NCI-H82 treated with DMSO at 0.1 percent for 48 hours (cell line): ENCODE measurements around the gene OR10G2.
"Not testable (repeated sequence)": the region's sequence is repeated elsewhere in the genome, so short reads cannot be mapped to it uniquely, and the experiment has no call there.

Source experiments
- DNase-seq: peaks from one replicate; lab custom pipeline; 2025; ENCODE audit not compliant: unreplicated experiment; lab: John Stamatoyannopoulos, UW

Gene OR10G2, protein sequence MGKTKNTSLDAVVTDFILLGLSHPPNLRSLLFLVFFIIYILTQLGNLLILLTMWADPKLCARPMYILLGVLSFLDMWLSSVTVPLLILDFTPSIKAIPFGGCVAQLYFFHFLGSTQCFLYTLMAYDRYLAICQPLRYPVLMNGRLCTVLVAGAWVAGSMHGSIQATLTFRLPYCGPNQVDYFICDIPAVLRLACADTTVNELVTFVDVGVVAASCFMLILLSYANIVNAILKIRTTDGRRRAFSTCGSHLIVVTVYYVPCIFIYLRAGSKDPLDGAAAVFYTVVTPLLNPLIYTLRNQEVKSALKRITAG

DNA sequence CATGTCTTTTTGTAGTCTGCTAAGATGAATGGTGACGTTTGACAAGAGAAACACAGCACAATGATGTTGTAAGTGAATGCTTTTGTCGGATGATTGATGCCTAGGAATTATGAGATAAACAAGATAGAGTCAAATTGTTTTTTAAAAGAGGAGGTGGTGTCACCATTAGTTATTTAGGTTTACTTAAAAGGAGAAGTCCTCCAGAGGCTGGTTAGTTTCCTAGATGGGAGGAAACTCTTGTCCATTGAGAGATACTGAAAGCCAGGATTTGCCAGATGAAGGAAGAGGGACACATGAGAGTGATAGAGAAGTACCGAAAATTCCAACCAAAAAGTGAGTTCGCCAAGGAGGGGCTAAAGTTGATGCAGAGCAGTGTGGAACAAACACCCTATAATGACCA, at the start of gene OR10G2:
Gene OR10G2, minus strand, starts transcription at position 101 of the 400 bp plus-strand sequence. Its CDS starts 98 bp downstream, at position 3.
- DNase-seq: no peak

DNA sequence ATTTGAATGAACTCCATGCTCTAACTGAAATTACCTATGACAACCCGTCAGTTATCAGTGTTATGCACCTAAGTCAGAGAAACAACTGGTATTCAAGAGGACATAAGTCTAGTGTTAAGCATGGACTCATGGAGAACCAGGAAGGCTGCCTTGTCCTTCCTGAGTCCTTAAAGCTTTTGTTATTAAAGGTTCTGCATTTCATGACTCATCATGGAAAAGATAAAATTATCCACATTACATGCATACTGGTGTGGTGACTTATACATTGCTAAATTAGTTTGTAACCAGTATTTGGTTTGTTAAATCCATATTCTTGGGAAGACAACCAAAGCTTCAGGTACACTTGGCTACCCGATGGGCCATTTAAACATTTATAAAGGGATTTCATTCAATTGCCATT, 45.3 kb upstream of the OR10G2 start:
- DNase-seq: no peak

- no peak for DNase-seq
Observed at GRCh38 chr14:21675566-21675965, 40.8 kb upstream of the OR10G2 start.

DNA sequence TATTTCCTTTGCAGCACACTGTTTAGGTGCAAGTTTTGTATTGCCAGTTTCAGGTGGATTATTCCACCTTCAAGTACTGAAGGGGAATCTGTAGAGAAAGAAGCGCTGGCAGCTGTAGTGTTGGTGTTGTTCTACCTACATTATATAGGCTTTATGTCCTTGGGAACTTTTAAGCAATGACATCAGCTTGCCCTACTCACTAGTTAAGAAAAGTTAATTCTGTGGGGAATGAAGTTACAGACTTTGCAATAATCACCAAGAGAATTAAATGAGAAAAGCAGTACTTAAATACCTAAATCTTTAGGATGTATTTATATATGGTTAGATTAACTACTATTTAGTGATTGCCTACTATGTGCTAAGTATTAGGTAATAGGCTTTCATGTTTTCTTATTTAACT, 39.0 kb upstream of the OR10G2 start, which contains the start of gene OR4E1:
Gene OR4E1, minus strand, starts transcription at position 101 of the 400 bp plus-strand sequence. CDS start 2,883 bp downstream, outside the sequence.
- no peak for DNase-seq

GRCh38 chr14:21672116-21672515, 37.4 kb upstream of the OR10G2 start:
- no peak for DNase-seq

GRCh38 chr14:21671371-21671770, 36.6 kb upstream of the OR10G2 start:
- no peak for DNase-seq

DNA sequence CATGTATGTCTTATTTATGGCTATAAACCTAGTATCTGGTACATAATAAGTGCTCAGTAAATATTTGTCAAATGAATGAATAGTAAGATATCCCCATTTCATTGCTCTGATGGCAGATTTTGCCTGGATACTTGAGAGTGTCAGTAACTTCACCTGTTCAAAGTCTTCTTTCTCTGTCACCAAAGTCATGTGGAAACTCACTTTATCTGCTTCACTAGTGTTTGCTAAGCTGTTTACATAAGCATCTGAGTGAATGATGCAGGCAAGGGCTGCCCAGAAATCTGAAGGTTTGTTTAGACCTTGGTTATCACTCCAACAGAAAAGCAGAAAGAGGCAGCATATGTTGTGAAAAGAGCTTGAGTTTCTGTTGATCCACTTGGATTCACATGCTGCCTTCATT, 34.5 kb upstream of the OR10G2 start:
- DNase-seq: no peak

DNA sequence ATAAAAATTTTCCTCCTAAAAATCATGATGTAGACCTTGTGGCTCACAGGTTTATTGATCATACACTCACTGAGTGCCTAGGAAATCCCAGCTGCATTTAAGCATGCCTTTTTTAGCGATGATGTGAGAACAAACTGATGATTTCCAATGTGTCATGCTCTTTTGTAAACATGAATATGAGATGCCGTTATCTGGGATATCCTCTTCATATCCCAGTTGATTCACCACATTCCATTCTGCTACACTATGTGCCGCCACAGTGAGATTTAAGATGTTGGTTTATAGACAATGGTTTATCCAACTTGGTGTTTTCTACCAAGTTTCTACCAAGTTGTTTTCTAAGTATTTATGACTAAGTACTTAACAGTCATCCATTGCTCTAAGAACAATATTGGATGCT, 33.6 kb upstream of the OR10G2 start:
- no peak for DNase-seq

GRCh38 chr14:21656980-21657379, 22.2 kb upstream of the OR10G2 start:
- DNase-seq: no peak

DNA sequence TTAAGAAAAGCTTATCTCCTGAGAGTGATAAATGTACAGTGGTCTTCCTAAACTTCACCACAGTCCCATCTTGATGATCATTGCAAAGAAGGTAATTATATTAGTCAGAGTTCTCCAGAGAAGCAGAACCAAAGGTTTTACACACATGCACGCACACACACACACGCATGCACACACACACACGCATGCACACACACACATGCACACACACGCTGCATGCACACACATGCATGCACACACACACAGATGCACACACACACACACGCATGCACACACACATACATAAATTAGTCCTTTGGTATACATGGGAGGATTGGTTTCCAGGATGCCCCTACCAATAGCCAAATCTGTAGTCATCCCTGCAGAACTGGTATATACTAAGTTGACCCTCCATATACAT, 19.5 kb upstream of the OR10G2 start:
- DNase-seq: no peak

DNA sequence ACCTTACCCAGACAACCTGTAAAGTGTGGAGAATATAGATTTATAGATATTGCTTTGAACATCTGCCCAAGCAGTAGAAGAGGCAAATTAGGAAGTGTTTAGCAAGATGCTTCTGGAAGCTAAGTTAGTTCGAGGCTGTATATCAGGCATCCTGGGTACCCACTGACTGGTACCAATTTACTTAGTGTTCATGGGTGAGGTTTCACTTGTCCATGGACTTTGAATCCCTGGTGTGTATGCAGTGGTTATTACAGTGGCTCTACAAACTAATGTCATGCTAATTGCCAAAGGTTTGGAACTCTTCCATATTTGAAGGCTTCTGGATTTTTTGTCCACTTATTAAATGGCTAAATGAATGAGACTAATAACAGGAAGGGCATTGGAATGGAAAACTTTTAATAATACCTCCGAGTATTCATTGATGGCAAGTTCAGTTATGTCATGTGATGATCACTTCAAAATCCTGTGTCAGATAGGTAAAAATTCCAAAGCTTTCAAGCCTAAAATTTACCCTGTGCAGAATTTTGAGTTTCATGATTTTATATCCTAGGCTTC, 18.7 kb upstream of the OR10G2 start, which contains the start of gene OR4E2:
Gene OR4E2, plus strand, starts transcription at position 505 of the 555 bp plus-strand sequence. CDS start 11,248 bp downstream, outside the sequence.
- DNase-seq: no peak

GRCh38 chr14:21652209-21652808, 17.6 kb upstream of the OR10G2 start:
- DNase-seq: no peak

DNA sequence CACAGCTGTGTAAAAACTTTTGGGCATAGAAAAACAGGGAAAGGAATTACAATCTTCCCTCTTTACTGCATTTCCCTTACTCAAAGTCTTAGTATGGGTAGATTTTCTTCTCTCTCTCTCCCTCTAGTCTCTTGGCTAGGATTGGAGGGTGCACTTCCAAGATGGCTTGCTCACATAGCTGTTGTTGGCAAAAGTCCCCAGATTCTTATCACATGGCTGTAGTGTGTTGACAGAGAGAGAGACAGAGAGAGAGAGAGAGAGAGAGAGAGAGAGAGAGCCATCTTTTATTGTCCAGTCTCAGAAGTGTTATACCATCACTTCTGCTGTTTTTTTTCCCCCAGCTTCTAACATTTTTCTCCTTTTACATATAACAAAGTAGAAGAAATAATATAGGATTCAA, 12.6 kb upstream of the OR10G2 start:
- no peak for DNase-seq

DNA sequence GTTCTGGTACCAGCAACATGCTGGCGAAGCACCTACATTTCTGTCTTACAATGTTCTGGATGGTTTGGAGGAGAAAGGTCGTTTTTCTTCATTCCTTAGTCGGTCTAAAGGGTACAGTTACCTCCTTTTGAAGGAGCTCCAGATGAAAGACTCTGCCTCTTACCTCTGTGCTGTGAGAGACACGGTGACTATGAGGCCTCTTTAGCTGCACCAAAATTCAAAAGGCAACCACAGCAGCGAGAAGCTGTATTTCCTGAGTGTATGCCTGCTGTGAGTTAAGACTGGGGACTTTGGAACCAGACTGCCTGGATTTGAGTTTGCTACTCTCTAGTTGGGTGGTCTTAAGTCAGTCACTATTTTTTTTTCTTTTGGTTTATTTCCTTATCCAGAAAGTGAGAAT, 8.7 kb upstream of the OR10G2 start:
- no peak for DNase-seq

GRCh38 chr14:21642683-21643082, 7.9 kb upstream of the OR10G2 start:
- no peak for DNase-seq

- no peak for DNase-seq
Observed at GRCh38 chr14:21631084-21631483, 3.7 kb downstream of the OR10G2 start.

DNA sequence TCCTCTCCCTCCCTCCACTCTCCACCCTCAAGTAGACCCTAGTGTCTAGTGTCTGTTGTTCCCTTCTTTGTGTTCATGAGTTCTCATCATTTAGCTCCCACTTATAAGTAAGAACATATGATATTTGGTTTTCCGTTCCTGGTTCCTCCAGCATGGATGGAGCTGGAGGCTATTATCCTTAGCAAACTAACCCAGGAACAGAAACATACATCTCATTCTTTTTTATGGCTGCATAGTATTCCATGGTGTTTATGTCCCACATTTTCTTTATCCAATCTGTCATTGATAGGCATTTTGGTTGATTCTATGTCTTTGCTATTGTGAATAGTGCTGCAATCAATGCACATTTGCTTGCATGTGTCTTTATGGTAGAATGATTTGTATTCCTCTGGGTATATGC, 4.2 kb downstream of the OR10G2 start:
- DNase-seq: not testable (repeated sequence)

DNA sequence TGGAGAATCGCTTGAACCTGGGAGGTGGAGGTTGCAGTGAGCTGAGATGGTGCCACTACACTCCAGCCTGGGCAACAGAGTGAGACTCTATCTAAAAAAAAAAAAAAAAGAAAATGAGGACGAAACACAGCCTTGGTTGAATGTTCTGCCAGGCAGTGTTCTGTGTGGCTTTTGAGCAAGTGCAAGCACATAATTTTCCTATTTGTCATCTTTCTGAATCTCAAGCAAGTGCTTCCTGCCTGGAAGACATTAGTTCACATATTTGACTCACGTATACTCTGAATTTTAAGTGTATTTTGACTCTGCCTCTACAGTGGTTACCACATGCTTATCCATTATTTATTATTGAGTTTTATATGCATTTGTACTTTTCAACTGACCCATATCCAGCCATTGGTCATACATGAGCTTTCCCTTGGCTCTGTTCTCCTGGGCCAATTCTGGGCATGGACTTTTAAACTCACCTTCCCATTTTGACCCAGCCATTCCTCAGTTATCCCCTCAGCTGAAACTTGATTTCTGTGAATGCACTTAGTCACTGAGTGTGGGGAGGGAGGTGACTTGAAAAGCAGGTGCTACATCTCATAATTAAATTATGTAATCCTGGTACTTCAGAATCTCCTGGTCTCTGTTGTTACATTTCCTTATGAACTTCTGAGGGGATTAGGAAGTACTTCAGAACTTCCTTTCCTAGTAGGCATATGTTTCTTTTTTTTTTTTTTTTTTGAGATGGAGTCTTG, 8.1 kb downstream of the OR10G2 start:
- DNase-seq: no peak

DNA sequence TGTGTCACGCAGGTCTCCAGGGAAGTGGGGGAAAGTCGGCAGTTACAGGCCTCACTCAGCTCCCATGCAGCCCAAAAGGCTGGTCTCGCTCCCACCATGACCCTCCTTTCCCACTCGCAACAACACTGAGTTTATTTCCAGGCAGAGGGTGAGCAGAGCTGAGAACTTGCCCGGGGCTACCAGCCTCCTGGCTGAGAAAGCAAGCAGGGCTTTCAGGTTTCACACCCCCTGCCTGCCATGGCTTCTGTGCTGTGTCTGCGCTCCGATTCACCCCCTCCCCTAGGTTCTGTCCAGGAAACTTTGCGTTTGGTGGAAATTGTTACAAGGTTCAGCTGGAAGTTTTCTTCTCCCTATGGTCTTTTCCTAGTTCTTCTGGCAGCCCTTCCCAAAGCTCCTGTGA, 17.1 kb downstream of the OR10G2 start:
- no peak for DNase-seq

- no peak for DNase-seq
Observed at GRCh38 chr14:21614240-21614639, 20.5 kb downstream of the OR10G2 start.

- DNase-seq: no peak
Observed at GRCh38 chr14:21612324-21612723, 22.4 kb downstream of the OR10G2 start.

- DNase-seq: not testable (repeated sequence)
Observed at GRCh38 chr14:21602181-21602580, 32.6 kb downstream of the OR10G2 start.
